Endothelial cell of umbilical vein (primary cell): ENCODE measurements around the gene SF3B5. TPM values are rescaled to one million over a fixed set of nuclear protein-coding genes. Genes with fewer than 3 reads are reported as not detected.
A peak's percentile ranks its signal among the peaks of the same experiment; 100 is the strongest.

Experiments used
- BruUV-seq: library from RNA; stranded (reverse); fragments of 400-500 nt; replicated peaks from 2 replicates; lab custom pipeline; 2021; lab: Mats Ljungman, UMichigan
- CTCF ChIA-PET: fragments of 300-600, 350-600 bp; sonication (Branson Sonifier 250); formaldehyde crosslinking; loops from one replicate; lab custom pipeline; 2021; ENCODE audit warnings: antibody characterized with exemption, inconsistent platforms; lab: Charles Lee
- POLR2A ChIA-PET: fragments of 300-600, 350-600 bp; sonication (Branson Sonifier 250); formaldehyde crosslinking; loops from one replicate; lab custom pipeline; 2021; ENCODE audit warnings: antibody characterized with exemption, inconsistent platforms; lab: Charles Lee
- DNase-seq: peaks from one replicate; pipeline ENCODE4 v3.0.0-alpha.2; 2011; ENCODE audit warnings: low read depth, low spot score
- FAIRE-seq: peaks from 2 replicates; lab custom pipeline; 2011; peaks lifted over from hg19 to GRCh38; lab: Jason Lieb, UNC
- H2AFZ ChIP-seq: 2 replicates; pipeline ENCODE4 v1.6.0; 2012; ENCODE audit warnings: low read depth, low read length, control low read depth, inconsistent platforms
- H3K27ac ChIP-seq: 2 replicates; pipeline ENCODE4 v1.5.1; 2011; ENCODE audit warnings: low read depth, mild to moderate bottlenecking, control low read depth, low read length, moderate library complexity; ENCODE audit not compliant: insufficient read depth
- H3K27me3 ChIP-seq, 2 experiments: 2 replicates each; pipeline versions ENCODE4 v1.6.0 to v1.6.1; 2011; ENCODE audit warnings: low read length in 2 of 2, mixed read lengths in 1 of 2; ENCODE audit not compliant: control insufficient read depth in 2 of 2, insufficient read depth in 2 of 2
- H3K36me3 ChIP-seq, 2 experiments: 2 replicates in 1 of 2; 3 replicates in 1 of 2; pipeline ENCODE4 v1.5.1; 2011; ENCODE audit warnings: low read length in 2 of 2, mild to moderate bottlenecking in 1 of 2, moderate library complexity in 1 of 2; ENCODE audit not compliant: control insufficient read depth in 2 of 2, insufficient read depth in 2 of 2; ENCODE audit errors: extremely low read depth in 1 of 2
- H3K4me1 ChIP-seq: 3 replicates; pipeline ENCODE4 v1.5.1; 2011; ENCODE audit warnings: mild to moderate bottlenecking, low read length; ENCODE audit not compliant: control insufficient read depth, insufficient read depth; ENCODE audit errors: extremely low read depth
- H3K4me2 ChIP-seq: 2 replicates; pipeline ENCODE4 v1.6.1; 2011; ENCODE audit warnings: low read length, control low read depth, mixed read lengths; ENCODE audit not compliant: insufficient read depth
- H3K4me3 ChIP-seq, 3 experiments: fragments of 200-600 bp in 1 of 3; sonication (generic), shearing (Covaris generic) in 1 of 3; replicated peaks in 1 of 3; 2 replicates each; pipeline ENCODE4 v1.5.1; 2011 to 2016; ENCODE audit warnings: control low read depth in 3 of 3, low read length in 3 of 3, mild to moderate bottlenecking in 2 of 3, inconsistent platforms in 1 of 3, low read depth in 1 of 3, moderate library complexity in 1 of 3; ENCODE audit not compliant: insufficient read depth in 1 of 3
- H3K79me2 ChIP-seq: 2 replicates; pipeline ENCODE4 v1.6.0; 2012; ENCODE audit warnings: low read length, inconsistent platforms; ENCODE audit not compliant: control insufficient read depth, insufficient read depth
- H3K9ac ChIP-seq: replicated peaks from 2 replicates; pipeline ENCODE3; 2011; ENCODE audit warnings: low read length, control low read depth; ENCODE audit not compliant: insufficient read depth; ENCODE audit errors: extremely low read depth
- H3K9me1 ChIP-seq: replicated peaks from 3 replicates; pipeline ENCODE4 v1.6.0; 2011; ENCODE audit warnings: mild to moderate bottlenecking, low read length; ENCODE audit not compliant: control insufficient read depth, insufficient read depth; ENCODE audit errors: extremely low read depth
- H3K9me3 ChIP-seq: replicated peaks from 2 replicates; pipeline ENCODE4 v1.5.1; 2012; ENCODE audit warnings: low read length, inconsistent platforms; ENCODE audit not compliant: control insufficient read depth, insufficient read depth
- H4K20me1 ChIP-seq: replicated peaks from 2 replicates; pipeline ENCODE3; 2011; ENCODE audit warnings: mild to moderate bottlenecking, low read length; ENCODE audit not compliant: control insufficient read depth, insufficient read depth; ENCODE audit errors: extremely low read depth
- EZH2 ChIP-seq: IDR thresholded peaks from 2 replicates; pipeline ENCODE4 v1.6.1; 2012; ENCODE audit warnings: borderline replicate concordance, low read depth, mild to moderate bottlenecking, moderate library complexity, low read length, inconsistent platforms; ENCODE audit not compliant: severe bottlenecking
- FOS ChIP-seq: IDR thresholded peaks from 2 replicates; pipeline ENCODE4 v1.6.1; 2011; ENCODE audit warnings: mild to moderate bottlenecking, low read length, moderate library complexity, borderline replicate concordance; ENCODE audit not compliant: insufficient read depth
- GATA2 ChIP-seq: IDR thresholded peaks from 2 replicates; pipeline ENCODE4 v1.7.0; 2011; ENCODE audit warnings: low read depth, mild to moderate bottlenecking, moderate library complexity, mixed read lengths, low read length; ENCODE audit not compliant: insufficient read length, insufficient read depth
- JUN ChIP-seq: IDR thresholded peaks from 2 replicates; pipeline ENCODE4 v1.6.1; 2011; ENCODE audit warnings: borderline replicate concordance, low read depth; ENCODE audit not compliant: insufficient read length, insufficient read depth
- MYC ChIP-seq: IDR thresholded peaks from one replicate; pipeline ENCODE4 v1.6.1; 2011; ENCODE audit warnings: mild to moderate bottlenecking, low read depth, low read length
- POLR2A ChIP-seq: IDR thresholded peaks from 2 replicates; pipeline ENCODE4 v1.6.1; 2012; ENCODE audit warnings: low read depth, mild to moderate bottlenecking, control low read depth, low read length
- POLR2AphosphoS5 ChIP-seq: IDR thresholded peaks from 2 replicates; pipeline ENCODE4 v1.6.1; 2012; ENCODE audit warnings: low read depth, mild to moderate bottlenecking, control low read depth, low read length, moderate library complexity; ENCODE audit not compliant: insufficient read depth
- dilution Hi-C: fragments of 300-500 bp; cut with MboI; formaldehyde crosslinking; loops from one replicate; pipeline ENCODE4 v1.15.0; 2019; ENCODE audit warnings: low sequenced_read_pairs; ENCODE audit not compliant: extremely low pct_ligation_motif_present
- intact Hi-C: fragments of 100-400 bp; cut with micrococcal nuclease; formaldehyde crosslinking; loops from one replicate; pipeline ENCODE4 v1.10.0; 2022
- polyA plus RNA-seq, 4 experiments: library from polyadenylated mRNA; depleted of rRNA in 3 of 4; stranded (reverse) in 3 of 4; unstranded in 1 of 4; fragments of >200 nt; gene quantifications; 2 replicates each; pipeline versions ENCODE4 v1.2.1 to v1.2.3, GENCODE V29; 2011 to 2012; ENCODE audit warnings: missing spikeins in 1 of 4
- total RNA-seq: library from RNA; stranded (reverse); gene quantifications from 2 replicates; pipeline ENCODE4 v1.2.3, GENCODE V29; 2021
- TF ChIP-seq, protein P1 (sequence below), 2 donors: IDR thresholded peaks; 1 replicate in 1 of 2; 2 replicates in 1 of 2; pipeline ENCODE4 v1.5.1; 2011; ENCODE audit warnings: low read length in 2 of 2, mild to moderate bottlenecking in 2 of 2, moderate library complexity in 2 of 2, control low read depth in 1 of 2, inconsistent platforms in 1 of 2, low read depth in 1 of 2; ENCODE audit not compliant: insufficient read depth in 1 of 2; ENCODE audit errors: extremely low read depth in 1 of 2
- TF ChIP-seq, protein P2 (sequence below): IDR thresholded peaks from 2 replicates; pipeline ENCODE4 v1.6.1; 2011; ENCODE audit not compliant: insufficient read depth, insufficient read length

SF3B5 gene
- total and polyA plus RNA-seq, 2 donors (not counting 3 experiments of a cell fraction or from before 2014, with no cell fraction given) = 185 to 540 TPM

DNA sequence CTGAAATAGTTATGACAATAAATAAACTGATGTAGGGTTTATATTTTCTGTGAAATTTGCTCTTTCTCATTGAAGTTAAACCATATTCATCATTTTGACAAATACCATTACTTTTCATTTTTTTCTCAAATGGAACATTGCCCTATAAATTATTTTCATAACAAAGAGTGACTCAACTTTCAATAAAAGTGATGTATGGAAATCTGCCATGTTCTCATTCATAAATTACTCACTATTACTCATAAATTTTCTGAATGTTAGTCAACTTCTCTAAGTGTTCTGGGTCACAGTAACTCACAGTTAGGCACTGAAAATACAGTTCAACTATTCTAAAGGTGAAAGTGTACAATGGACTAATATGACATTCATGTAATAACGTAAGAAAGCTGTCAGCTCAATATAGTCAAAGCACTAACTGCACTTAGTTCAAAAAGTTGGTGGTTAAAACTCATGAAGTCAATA, 35.9 kb upstream of the SF3B5 start:
- Histone ChIP-seq H3K4me1 (peaks cover 23% of the 10 kb centered on the region), H3K27ac (peak overlapping the region; percentile 46), H2AFZ (no peak overlapping the region), H3K9me3 (no peaks in the 10 kb centered on the region), H3K27me3 (no peaks in the 10 kb centered on the region), H3K9me1 (no peaks in the 10 kb centered on the region), H3K79me2 (no peaks in the 10 kb centered on the region), H3K9ac (no peak overlapping the region), H3K36me3 (no peaks in the 10 kb centered on the region), H3K4me2 (peak overlapping the region; percentile 40), H4K20me1 (no peaks in the 10 kb centered on the region), H3K4me3 (no peak overlapping the region)
- no peak for TF ChIP-seq POLR2AphosphoS5
- peak; percentile 97 for TF ChIP-seq JUN
- TF ChIP-seq FOS = peak; percentile 98
- intact Hi-C loops = loop anchor here (1.0 to 2.0 kb wide), 3 partner anchors 28 to 303 kb away; no protein-coding TSS in a partner anchor
- DNase-seq (peak; percentile 90), FAIRE-seq (peak; percentile 81)
- POLR2A ChIA-PET = interaction anchor here (1.1 kb wide), 1 partner anchor 28 kb away, joined by 3 read pairs; no protein-coding TSS in a partner anchor
- CTCF ChIA-PET = interaction anchor here (0.5 to 1.6 kb wide), 9 partner anchors 11 to 85 kb away, joined by 3 to 5 read pairs (median 3); partner anchors contain the start of gene STX11
- dilution Hi-C loops = no loop called here
- no TSS peak for BruUV-seq

DNA sequence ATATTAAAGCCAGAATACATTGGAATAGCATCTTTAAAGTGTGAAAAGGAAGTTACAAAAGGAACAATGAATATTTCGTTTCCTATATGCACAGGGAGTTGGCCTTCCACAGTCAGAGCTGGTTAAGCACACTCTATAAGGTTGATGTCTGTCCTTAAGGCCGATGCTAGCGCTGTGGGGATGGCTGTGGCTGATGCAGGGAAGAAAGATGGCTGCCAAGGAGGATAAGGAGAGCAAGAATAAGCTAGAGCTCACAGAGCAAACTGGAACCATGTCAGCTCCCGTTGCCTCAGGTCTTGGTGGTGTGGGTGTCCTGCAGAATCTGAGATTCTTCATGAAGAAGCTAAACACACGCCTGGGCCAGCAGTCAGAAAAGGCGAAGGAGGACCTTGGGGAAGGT, 34.1 kb upstream of the SF3B5 start:
- H3K4me2 ChIP-seq = no peak overlapping the region
- dilution Hi-C loops (no loop called here), intact Hi-C loops (no loop called here)
- H3K27me3 ChIP-seq = no peaks in the 10 kb centered on the region
- FAIRE-seq (no peak), DNase-seq (no peak)
- no peaks in the 10 kb centered on the region for H3K79me2 ChIP-seq
- CTCF ChIA-PET = interaction anchor here (0.8 to 1.9 kb wide), 5 partner anchors 14 to 89 kb away, joined by 3 to 6 read pairs (median 4); no protein-coding TSS in a partner anchor
- no peak overlapping the region for H3K4me3 ChIP-seq
- no TSS peak for BruUV-seq
- H3K36me3 ChIP-seq = no peaks in the 10 kb centered on the region
- H3K9me3 ChIP-seq = no peaks in the 10 kb centered on the region
- no peak overlapping the region for H3K9ac ChIP-seq
- peak overlapping the region; percentile 15 for H2AFZ ChIP-seq
- H4K20me1 ChIP-seq = no peaks in the 10 kb centered on the region
- TF ChIP-seq GATA2 = no peak
- TF ChIP-seq, protein P1, sequence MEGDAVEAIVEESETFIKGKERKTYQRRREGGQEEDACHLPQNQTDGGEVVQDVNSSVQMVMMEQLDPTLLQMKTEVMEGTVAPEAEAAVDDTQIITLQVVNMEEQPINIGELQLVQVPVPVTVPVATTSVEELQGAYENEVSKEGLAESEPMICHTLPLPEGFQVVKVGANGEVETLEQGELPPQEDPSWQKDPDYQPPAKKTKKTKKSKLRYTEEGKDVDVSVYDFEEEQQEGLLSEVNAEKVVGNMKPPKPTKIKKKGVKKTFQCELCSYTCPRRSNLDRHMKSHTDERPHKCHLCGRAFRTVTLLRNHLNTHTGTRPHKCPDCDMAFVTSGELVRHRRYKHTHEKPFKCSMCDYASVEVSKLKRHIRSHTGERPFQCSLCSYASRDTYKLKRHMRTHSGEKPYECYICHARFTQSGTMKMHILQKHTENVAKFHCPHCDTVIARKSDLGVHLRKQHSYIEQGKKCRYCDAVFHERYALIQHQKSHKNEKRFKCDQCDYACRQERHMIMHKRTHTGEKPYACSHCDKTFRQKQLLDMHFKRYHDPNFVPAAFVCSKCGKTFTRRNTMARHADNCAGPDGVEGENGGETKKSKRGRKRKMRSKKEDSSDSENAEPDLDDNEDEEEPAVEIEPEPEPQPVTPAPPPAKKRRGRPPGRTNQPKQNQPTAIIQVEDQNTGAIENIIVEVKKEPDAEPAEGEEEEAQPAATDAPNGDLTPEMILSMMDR (IDR thresholded peaks at IDR 0.05; ENCODE audit: extremely low read depth in 1 of 2, insufficient read depth in 1 of 2, low read depth in 1 of 2, low read length in 2 of 2) = no peak
- no peak for TF ChIP-seq MYC
- TF ChIP-seq POLR2AphosphoS5 = no peak
- TF ChIP-seq POLR2A = no peak
- TF ChIP-seq FOS = no peak
- TF ChIP-seq JUN = no peak
- TF ChIP-seq EZH2 = no peak
- TF ChIP-seq, protein P2, sequence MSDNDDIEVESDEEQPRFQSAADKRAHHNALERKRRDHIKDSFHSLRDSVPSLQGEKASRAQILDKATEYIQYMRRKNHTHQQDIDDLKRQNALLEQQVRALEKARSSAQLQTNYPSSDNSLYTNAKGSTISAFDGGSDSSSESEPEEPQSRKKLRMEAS = no peak
- POLR2A ChIA-PET = no interaction called here
- H3K4me1 ChIP-seq = peaks cover 23% of the 10 kb centered on the region
- no peaks in the 10 kb centered on the region for H3K9me1 ChIP-seq
- no peak overlapping the region for H3K27ac ChIP-seq
